GM12801 (cell line): ENCODE measurements around the gene MAPK14.

Source experiments
- CTCF ChIP-seq: IDR thresholded peaks from one replicate; pipeline ENCODE4 v1.5.1; 2011; ENCODE audit warnings: control low read depth; ENCODE audit not compliant: insufficient read length; ENCODE audit errors: extremely low read depth

Gene MAPK14

DNA sequence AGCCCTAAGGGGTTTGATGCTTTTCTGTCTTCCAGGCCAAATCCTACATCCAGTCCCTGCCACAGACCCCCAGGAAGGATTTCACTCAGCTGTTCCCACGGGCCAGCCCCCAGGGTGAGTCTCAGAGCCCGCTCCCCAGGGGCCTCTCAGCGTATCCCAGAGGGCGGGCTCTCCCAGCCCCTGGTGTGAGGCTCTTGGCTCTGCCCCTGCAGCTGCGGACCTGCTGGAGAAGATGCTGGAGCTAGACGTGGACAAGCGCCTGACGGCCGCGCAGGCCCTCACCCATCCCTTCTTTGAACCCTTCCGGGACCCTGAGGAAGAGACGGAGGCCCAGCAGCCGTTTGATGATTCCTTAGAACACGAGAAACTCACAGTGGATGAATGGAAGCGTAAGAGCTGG lies 111.1 kb downstream of the MAPK14 start:
- no peak for TF ChIP-seq CTCF

DNA sequence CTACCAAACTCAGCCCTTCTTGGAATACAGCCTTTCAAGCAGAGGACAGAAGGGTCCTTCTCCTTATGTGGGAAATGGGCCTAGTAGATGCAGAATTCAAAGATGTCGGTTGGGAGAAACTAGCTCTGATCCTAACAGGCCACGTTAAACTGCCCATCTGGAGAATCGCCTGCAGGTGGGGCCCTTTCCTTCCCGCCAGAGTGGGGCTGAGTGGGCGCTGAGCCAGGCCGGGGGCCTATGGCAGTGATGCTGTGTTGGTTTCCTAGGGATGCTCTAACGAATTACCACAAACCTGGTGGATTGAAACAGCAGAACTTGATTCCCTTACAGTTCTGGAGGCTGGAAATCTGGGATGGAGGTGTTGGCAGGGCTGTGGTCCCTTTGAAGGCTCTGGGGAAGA lies 111.8 kb downstream of the MAPK14 start:
- no peak for TF ChIP-seq CTCF

DNA sequence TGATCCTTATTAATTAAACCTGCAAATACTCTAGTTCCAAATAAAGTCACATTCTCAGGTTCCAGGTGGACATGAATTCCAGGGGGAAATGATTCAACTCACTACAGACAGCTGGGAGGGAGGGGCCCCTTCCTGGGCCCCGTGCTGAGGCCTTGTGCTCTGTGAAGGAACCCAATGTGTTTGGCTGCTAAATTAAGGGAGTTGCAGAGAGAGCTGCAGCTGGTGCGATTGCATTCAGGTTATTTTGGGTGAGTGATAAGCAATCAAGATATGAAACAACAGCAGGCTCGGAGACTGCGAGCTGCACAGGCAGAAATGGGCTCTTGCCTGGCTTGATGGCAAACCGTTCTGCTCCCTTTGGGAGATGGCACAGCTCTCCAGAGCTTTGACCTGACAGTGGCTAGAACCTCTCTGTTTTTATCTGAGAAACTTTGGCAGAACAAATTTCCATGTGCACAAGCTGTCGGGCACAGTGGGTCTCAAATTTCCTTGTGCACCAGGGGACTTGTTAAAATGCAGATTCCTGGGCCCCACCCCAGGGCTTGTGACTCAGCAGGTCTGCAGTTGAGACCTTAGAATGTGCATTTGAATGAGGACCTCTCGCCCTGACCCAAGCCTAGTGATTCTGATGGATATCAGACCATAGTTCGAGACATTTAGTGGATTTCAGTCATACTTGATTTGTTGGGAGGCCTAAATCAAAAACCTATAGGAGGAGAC lies 112.5 kb downstream of the MAPK14 start:
- TF ChIP-seq CTCF, result no peak

- TF ChIP-seq CTCF, result no peak
Measured at GRCh38 chr6:36141091-36141490, 113.5 kb downstream of the MAPK14 start.

GRCh38 chr6:36141961-36142360 lies 114.4 kb downstream of the MAPK14 start:
- TF ChIP-seq CTCF, result no peak

DNA sequence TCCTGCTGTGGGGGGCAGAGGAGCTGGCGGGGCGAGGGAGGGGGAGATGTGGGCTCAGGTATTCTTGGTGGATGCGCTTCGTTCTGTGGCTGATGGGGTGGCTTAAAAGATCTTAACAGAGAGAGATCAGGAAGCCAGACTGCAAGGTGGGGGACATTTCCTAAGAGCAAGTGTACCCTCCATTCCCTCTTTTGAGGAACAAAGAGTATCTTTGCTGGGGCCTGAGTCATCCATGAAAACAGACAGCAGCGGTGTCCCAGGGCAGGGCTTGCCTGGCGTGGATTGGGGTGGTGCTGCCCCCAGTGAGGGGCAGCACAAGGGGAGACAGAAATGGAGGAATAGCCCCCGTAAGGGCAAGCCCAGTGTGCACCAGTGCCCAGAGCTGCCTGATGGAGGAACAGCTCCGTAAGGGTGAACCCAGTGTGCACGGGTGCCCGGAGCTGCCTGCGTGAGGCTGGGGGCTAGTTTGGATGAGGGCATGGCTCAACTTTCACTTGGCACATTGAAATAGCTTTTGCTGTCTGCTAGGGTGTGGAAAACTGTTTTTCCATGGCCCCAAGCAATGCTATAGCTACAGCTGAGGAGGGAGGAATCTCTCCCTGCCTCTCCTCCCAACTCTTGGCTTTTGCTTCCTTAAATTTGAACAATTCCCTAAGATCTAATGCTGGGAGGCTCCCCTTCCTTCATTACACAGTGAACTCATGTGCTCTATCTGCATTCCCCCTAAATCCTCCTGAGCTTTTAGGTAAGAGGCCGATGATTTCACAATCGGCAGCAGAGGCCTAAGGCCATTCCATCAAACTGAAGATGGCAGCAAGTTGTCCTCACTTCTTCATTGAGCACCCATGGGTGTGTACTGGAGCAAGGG lies 115.6 kb downstream of the MAPK14 start:
- no peak for TF ChIP-seq CTCF

GRCh38 chr6:36145495-36145894 lies 117.9 kb downstream of the MAPK14 start:
- no peak for TF ChIP-seq CTCF
